ENCODE measurements around the gene PLGRKT.
"Not testable (repeated sequence)": the region's sequence is repeated elsewhere in the genome, so short reads cannot be mapped to it uniquely, and the experiment has no call there.

PLGRKT gene, protein sequence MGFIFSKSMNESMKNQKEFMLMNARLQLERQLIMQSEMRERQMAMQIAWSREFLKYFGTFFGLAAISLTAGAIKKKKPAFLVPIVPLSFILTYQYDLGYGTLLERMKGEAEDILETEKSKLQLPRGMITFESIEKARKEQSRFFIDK

DNA sequence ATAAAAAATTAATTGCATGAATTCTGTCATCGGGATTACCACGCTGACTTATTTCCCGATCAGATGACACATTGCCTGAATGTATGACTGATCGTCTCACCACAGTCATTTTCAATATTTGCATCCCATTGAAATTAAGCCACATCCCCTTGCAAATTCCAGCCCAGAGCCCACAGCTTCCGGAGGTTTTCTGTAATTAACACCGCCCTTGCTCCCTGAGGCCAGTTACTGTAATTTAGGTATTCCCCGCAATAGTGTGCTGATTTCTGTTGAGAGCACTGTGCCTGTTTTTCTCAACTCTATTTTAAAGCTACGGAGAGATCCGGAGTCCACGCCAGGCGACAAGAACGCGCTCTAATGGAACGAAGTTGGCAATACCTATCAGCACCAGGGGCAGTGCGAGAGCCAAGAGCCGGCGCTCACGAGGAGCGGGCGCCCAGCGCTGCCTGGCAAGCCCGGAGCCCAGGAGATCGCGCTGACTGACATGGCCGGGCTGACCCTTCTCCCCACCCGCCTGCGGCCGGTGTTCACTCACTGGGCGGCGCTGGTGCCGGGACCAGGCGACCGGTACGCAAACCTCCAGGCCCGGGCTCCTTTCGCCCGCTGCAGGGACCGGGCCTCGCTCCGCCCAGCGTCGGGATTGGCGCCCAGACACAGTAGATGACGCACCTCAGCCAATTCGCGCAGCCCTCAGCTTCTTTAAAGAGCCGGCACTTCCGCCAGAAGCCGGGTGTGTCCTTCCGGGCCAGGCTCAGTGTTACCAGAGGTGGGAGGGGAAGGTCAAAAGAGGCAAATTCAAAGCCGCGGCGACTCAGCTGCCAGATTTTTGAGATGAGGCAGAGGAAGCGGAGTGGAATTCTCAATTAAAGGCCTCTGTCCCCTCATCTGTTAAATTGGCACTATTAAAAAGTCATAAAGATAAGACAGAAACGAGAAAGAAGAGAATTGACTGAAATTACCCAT, at the start of gene PLGRKT:
Gene PLGRKT (minus strand): TSS at position 672 of the 963 bp plus-strand sequence. CDS start 5,948 bp downstream, outside the sequence.
- peak; percentile 61 to 80 (median 73) for DNase-seq (ENCODE audit: low read depth in 3 of 3)

DNA sequence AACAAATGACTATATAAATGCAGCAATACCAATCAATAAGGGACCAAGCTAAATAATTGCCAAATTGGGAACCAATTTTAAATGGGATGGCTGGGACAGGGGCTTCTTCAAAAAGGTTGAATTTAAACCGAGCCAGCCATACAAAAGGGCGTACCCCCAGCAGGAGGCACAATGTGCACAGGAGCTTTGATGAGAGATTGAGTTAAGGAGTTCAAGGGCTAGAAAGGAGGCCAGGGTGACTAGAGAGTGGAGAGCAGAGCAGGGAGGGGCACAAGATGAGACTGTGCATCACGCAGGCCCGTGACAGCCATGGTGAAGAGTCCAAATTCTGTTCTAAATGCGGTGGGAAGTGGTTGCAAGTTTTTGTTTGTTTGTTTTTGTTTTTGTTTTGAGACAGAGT, 49.3 kb upstream of the PLGRKT start:
- no peak for DNase-seq (ENCODE audit: low read depth in 3 of 3)

DNA sequence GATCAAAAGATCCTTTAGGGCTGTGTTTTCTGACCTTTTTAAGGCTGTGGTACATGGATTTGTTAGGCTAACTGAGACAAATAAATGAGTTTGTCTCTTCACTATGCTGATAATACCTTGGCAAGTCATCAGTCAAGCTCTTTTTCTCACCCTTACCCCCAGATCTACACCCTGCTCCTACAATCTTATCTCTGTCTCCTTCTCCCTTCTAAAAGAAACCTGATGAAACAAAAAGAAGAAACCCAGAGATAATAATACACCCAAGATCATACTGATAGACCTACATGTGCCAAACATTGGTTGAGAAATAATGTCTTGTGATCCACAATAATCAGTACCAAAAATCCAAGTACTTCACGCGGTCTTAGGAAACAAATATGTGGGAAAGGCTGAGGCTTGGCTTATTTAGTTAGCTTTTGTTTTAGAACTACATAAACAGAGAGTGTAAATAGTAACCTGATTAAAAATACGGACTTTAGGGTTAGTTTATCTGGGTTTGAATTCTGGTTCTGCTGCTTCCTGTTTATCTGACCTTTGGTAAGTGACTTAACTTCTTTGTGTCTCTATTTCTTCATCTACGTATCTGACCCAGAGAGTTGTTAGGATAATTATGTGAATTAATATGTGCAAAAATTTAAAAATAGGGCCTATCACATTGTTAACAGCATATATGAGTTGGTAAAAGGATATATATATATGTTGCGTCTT, 47.8 kb upstream of the PLGRKT start:
- no peak for DNase-seq (ENCODE audit: low read depth in 3 of 3)

DNA sequence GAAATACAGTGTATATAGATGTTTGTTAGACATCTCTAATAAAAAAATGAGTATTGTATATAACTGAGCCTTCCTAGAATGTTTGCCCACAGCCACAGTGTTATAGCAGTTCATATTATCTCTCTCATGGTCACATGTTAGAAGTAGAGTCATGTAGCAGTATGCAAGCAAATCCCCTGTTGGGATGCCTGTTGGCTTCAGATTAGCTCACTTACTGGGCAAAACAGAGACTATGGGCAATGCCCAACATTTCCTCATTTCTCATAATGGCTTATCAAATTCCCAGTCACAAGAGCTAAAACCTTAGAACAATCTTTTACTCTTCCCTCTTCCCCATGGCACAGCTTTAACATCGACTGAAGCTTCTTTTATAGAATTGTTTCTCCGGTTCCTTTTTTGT, 45.6 kb upstream of the PLGRKT start:
- no peak for DNase-seq (ENCODE audit: low read depth in 3 of 3)

DNA sequence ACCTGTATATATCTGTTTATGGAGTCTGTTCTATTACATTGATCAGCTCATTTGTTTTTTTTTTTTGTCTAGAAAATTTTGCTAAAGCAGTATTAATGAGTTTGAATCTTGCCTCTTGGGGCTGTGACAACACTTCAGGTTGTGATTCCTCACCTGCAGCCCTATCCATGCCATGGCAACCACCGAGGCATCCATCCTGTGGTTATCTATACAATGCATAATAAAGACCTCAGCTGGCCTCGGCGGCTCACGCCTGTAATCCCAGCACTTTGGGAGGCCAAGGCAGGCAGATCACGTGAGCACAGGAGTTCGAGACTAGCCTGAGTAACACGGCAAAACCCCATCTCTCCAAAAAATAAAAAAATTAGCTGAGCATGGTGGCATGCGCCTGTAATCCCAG, 44.5 kb upstream of the PLGRKT start:
- no peak for DNase-seq (ENCODE audit: low read depth in 3 of 3)

DNA sequence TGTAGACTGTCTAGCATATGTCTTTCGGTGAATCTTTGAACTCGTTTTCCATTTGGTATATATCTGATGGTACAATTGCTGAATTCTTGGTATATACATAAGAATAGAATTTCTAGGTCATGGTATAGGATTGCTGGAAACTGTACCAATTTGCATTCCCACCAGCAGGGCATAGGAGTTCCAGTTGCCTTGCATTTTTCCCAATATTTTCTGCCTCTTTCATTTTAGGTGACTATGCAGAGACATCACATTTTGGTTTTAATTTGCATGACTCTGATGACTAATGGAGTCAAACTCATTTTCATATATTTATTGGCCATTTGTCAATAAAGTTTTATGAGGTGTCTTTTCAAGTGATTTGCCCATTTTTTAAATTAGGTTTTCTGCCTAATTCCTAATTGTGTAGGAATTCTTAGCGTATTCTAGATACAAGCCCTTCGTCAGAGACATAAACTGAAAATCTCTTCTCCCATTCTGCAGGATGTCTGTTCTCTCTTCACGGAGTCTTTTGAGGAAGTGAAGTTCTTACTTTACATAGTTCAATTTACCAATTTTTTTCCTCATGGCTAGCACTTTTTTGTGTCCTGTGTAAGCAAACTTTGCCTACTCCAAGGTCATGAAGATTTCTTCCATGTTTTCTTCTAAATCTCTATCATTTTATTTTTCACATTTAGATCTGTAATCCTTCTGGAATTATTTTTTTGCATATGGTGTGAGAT, 43.8 kb upstream of the PLGRKT start:
- no peak for DNase-seq (ENCODE audit: low read depth in 3 of 3)

DNA sequence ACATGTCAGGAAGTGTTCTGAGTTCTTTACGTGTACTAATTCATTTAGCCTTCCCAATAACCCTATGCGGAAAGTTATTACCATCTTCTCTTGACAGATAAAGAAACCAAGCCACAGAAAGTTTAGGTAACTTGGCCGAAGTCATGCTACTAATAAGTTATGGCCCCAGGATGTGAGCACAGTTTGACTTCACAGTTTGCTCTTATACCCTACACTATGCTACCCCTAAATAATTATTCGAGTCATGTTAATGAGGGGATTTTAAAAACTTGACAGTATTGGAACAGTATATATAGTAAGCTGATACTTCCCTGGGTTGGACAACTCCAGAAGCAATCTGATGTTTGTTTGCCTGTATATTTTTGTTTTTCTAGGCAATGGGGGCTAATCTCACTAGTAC, 43.2 kb upstream of the PLGRKT start:
- DNase-seq (ENCODE audit: low read depth in 3 of 3): no peak

DNA sequence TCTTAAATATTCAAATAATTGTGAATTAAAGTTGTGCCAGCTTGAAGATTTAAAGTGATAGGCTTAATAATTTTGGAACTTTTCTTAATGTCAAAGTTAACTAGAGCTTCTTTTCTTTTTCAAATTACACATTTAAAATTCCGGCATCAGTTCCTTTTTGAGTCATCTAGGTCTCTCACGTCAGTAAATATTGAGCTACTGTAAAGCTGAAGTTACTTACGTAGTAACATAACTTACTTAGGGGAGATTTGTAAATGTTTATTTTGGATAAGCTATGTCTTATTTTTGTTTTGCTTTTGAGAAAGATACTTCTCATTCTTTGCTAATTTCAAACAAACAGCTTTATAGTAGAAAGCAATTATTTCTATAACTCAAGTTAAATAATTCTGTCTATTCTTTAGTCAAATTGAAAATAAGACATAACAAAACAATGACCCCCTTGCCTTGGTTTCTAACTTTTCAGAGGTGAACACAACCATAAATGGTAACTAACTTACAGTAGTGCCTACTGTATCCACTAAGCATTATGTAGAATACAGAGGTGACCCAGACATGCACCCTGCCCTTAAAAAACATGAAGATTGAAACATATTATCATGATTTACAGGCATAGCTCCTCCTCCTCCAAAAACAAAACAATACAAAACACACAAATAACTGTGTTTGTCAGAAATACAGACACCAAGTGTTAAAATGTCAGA, 42.4 kb upstream of the PLGRKT start:
- DNase-seq (ENCODE audit: low read depth in 3 of 3): no peak

DNA sequence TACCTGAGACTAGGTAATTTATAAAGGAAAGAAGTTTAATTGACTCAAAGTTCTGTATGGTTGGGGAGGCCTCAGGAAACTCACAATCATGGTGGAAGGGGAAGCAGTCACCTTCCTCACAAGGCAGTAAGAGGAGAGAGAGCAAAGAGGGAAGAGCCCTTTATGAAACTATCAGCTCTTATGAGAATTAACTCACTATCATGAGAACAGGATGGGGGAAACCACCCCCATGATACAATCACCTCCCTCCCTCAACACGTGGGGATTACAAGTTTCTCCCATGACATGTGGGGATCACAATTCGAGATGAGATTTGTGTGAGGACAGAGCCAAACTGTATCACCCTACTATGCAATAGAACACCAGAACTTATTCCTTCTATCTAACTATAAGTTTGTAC, 40.5 kb upstream of the PLGRKT start:
- DNase-seq (ENCODE audit: low read depth in 3 of 3): no peak

DNA sequence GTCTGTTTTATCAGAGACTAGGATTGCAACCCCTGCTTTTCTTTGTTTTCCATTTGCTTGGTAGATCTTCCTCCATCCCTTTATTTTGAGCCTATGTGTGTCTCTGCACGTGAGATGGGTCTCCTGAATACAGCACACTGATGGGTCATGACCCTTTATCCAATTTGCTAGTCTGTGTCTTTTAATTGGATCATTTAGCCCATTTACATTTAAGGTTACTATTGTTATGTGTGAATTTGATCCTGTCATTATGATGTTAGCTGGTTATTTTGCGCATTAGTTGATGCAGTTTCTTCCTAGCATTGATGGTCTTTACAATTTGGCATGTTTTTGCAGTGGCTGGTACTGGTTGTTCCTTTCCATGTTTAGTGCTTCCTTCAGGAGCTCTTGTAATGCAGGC, 37.9 kb upstream of the PLGRKT start:
- DNase-seq (ENCODE audit: low read depth in 3 of 3): not testable (repeated sequence)

DNA sequence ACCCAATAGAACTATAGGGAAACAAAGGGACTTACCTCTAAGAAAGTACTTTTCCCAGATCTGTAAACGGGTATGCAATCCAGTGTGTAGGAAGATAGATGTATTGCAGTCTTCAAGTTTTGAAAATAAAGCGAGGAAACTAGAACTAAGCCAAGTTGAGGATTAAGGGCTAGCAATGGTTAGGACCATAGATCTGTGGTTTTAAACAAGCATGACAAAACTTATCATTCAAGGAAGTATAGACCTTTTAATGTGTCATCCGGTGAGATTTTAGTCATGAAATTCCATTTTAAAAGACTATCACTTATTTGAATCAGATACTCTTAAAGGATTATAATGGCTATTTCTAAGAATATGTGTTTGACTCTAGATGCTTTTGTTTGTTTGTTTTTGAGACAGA, 33.1 kb upstream of the PLGRKT start:
- no peak for DNase-seq (ENCODE audit: low read depth in 3 of 3)

DNA sequence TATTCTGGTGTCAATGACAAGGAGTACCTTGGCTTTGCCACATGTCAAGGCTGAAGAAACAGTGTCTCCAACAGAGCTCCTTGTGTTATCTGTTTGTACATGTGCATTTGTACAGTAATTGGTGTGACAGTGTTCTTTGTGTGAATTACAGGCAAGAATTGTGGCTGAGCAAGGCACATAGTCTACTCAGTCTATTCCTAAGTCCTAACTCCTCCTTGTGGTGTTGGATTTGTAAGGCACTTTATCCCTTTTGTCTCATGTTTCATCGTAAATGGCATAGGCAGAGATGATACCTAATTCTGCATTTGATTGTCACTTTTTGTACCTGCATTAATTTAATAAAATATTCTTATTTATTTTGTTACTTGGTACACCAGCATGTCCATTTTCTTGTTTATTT, 32.4 kb upstream of the PLGRKT start:
- DNase-seq (ENCODE audit: low read depth in 3 of 3): no peak

DNA sequence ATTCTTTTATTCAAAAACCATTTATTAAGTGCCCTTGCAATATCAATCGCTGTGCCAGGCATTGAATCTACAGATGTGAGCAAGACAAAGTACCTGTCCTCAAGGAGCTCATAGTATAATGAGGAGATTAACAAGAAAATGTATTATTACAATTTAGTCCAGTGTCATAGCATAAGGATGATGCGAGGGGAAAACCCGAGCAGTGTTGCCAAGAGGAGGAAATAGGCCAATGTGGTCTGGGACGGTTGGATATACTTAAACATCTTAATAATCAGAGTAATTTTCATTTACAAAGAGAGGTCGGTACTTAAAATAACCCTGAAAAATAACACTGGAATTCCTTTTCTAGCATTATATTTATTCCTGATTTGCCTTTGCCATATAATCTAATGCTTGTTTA, 31.1 kb upstream of the PLGRKT start:
- no peak for DNase-seq (ENCODE audit: low read depth in 3 of 3)

DNA sequence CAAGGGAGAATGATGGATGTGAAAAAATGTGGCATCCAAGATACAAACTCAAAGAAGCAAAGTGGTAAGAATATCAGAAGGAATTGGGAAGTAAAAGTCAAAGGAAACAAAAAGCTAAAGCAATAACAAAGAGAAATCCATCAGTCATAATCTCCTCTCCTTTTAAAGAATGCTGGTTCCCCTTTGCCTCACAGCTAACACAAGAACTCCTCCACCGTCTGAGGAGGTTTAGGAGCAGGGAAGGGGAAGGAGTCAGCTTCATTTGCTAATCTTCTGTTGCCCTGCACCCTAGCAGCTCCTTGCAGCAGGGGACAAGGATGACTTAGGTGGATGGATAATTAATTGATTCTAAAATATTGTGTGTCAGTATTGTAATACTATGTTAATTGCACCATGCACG, 29.0 kb upstream of the PLGRKT start:
- DNase-seq (ENCODE audit: low read depth in 3 of 3): no peak

DNA sequence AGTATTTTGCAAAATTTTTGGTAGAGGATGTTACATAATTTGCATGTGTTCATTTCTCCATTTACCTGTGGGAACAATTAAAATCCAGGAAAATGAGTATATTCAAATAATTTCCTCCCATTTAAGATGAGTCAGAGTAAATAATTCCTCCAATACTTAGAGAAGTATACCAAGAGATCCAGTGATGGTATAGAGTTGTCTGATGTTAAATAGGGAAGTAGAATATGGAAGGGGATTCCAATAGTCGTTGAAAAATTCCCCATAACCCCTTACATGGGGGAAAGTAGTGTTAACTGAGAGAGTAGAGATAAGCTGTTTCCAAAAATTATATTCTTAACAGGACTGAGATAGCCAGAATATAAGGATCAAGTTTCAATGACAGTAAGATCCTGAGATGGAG, 28.3 kb upstream of the PLGRKT start:
- DNase-seq (ENCODE audit: low read depth in 3 of 3): no peak

DNA sequence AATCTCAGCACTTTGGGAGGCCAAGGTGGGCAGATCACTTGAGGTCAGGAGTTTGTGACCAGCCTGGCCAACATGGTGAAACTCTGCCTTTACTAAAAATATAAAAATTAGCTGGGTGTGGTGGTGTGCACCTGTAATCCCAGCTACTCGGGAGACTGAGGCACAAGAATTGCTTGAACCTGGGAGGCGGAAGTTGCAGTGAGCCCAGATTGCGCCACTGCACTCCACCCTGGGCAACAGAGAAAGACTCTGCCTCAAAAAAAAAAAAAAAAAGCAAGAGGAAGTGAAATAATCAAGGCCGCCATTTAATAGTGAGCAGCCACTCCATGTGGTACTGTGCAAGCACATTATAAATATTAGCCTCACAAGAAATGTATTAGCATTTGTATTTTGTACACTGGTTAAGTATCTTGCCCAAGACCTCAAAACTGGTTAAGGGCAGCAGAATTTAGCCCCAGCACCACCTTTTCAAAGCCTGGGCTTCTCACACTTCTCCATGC, 27.2 kb upstream of the PLGRKT start:
- not testable (repeated sequence) for DNase-seq (ENCODE audit: low read depth in 3 of 3)

DNA sequence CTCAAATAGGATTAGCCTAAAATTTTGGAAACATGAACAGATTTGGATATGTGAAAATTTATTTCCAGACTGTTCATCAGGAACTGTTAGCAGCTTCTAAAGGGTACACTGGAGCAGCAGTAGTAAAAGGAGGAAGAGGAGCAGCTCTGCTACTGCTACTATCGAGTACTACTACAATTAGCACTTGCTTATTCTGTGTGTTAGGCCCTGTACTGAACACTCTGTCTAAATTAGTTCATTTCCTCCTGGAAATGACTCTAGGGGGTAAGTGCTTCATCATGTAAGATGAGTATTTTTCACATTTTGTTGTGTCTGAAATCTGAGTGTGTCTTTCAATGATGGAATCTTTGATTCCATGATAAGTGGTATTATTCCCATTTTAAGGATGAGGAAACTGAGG, 22.4 kb upstream of the PLGRKT start:
- no peak for DNase-seq (ENCODE audit: low read depth in 3 of 3)

DNA sequence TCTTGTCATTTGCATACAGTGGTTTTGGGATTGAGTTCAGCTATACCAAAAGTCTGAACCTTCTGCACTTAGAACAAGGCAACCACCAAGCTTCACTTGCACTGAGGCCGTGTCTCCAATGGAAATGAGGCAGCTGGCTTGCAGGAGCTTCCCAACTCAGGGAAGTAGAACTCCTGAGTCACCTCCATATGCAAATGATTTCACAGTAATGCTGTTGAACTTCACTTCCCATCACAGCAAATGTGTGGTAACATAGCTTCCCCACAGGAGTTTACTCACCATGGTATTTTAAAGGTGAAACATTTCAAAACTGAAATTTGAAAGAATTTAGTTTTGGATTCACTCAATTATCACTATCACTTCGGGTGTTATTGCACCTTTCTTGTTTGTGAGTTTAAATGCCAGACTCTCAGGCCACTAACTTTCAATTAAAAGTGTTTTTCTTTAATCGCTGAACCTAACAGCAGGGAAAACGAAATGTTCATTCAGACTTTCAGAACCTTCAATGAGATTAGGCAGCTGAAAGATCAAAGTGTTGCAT, 21.6 kb upstream of the PLGRKT start:
- no peak for DNase-seq (ENCODE audit: low read depth in 3 of 3)

DNA sequence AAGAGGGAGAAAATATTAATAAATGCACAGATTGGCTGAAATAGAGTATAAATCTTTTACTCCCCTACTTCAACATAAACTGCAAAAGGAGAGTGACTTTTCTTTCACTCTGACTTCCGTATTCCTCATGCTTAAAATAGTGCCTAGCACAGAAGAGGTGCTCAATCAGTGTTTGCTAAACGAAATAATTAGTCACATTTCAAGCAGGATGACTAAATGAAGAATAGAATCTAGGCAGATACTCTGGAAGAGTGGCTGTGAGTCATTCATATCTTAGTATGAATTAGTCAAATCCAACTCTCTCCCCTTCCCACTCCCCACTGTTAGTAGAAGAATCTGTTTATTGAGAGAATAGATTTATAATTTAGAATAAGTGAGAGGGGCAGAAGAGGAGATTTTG, 17.5 kb upstream of the PLGRKT start:
- DNase-seq (ENCODE audit: low read depth in 3 of 3): no peak

DNA sequence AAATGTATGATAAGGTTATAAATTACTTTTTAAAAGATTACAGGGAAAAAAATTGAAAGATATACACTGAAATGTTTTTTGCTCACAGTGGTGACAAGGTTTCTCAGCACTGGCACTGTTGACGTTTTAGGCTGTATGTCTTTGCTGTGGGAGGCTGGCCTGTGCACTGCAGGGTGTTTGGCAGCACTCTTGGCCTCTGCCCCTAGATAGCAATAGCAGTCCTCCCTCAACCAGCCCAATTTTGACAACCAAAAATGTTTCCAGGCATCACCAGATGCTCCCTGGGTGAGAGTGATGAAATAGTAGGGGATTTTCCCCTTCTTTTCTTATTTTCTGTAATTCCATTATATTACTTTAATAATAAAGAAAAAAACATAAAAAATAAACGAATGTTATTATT, 15.9 kb upstream of the PLGRKT start:
- no peak for DNase-seq (ENCODE audit: low read depth in 3 of 3)

DNA sequence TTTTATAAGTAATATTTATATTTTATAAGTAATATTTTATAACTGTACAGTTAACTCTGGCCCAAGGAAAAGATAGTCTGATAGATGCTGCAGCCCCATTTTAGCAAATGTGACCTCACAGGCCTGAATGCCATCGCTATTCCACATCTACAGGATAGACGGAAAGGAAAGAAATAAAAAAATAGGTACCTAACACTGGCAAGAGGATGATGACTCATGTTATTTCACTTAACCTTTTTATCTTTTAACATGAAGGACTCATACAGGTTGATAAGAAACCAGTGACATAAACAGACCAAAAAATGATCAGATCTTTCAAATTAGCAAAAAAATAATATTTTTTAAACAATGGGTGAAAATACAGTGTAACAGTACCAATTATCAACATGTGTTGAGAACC, 15.3 kb upstream of the PLGRKT start:
- DNase-seq (ENCODE audit: low read depth in 3 of 3): no peak

Data from stimulated activated CD4-positive, alpha-beta T cell treated with anti-CD3 and anti-CD28 coated beads, TNF-alpha, amount 100 ng/mL, for 4 hours (primary cell).